ENCODE measurements around the gene TEC.

GRCh38 chr4:48105230-48105629, 164.4 kb downstream of the TEC start:
- TF ChIP-seq GATA1 (IDR thresholded peaks at IDR 0.05; ENCODE audit: low read depth, low read length) (no peak), POLR2A (IDR thresholded peaks at IDR 0.05; ENCODE audit: low read length) (no peak)

Data from erythroblast (primary cell).